NB4 (cell line): ENCODE results near the gene CCDC169.

Experiments used
- DNase-seq: peaks from one replicate; pipeline ENCODE4 v3.0.0; 2010; ENCODE audit warnings: low read depth
- H3K4me3 ChIP-seq: one replicate; pipeline ENCODE4 v1.5.1; 2011; ENCODE audit warnings: mild to moderate bottlenecking, low read depth, low read length, moderate library complexity
- CTCF ChIP-seq: IDR thresholded peaks from one replicate; pipeline ENCODE4 v1.5.1; 2012; ENCODE audit warnings: low read depth, low read length
- MAX ChIP-seq: IDR thresholded peaks from 2 replicates; pipeline ENCODE4 v1.6.1; 2011; ENCODE audit warnings: low read depth, low read length
- MYC ChIP-seq: IDR thresholded peaks from 2 replicates; pipeline ENCODE4 v1.6.1; 2011; ENCODE audit warnings: low read depth, low read length
- POLR2A ChIP-seq: IDR thresholded peaks from 2 replicates; pipeline ENCODE4 v1.6.1; 2011; ENCODE audit warnings: mild to moderate bottlenecking; ENCODE audit not compliant: insufficient read length; ENCODE audit errors: extremely low read depth

The CCDC169 gene

GRCh38 chr13:36192166-36192565 lies 105.4 kb downstream of the CCDC169 start:
- DNase-seq = no peak
- no peak for TF ChIP-seq CTCF
- TF ChIP-seq MAX = no peak
- no peak for TF ChIP-seq POLR2A
- no peak for TF ChIP-seq MYC
- no peak overlapping the region for H3K4me3 ChIP-seq

- TF ChIP-seq CTCF (no peak), MAX (no peak), POLR2A (no peak), MYC (no peak)
- no peak for DNase-seq
- no peak overlapping the region for H3K4me3 ChIP-seq
These were observed 106.8 kb downstream of the CCDC169 start for GRCh38 chr13:36190771-36191170.

GRCh38 chr13:36188441-36188840 lies 109.2 kb downstream of the CCDC169 start:
- no peak for DNase-seq
- TF ChIP-seq MAX = no peak
- TF ChIP-seq MYC = no peak
- TF ChIP-seq POLR2A = no peak
- no peak for TF ChIP-seq CTCF
- H3K4me3 ChIP-seq = no peak overlapping the region

GRCh38 chr13:36183901-36184300 lies 113.7 kb downstream of the CCDC169 start:
- no peak for TF ChIP-seq POLR2A
- H3K4me3 ChIP-seq = no peak overlapping the region
- DNase-seq = no peak
